BLaER1 (cell line): ENCODE data around the gene GNB5.

Experiments
- H3K27ac ChIP-seq: shearing (Covaris generic); formaldehyde crosslinking; 2 replicates; pipeline ENCODE4 v1.8.1; 2022
- H3K27me3 ChIP-seq: shearing (Covaris generic); formaldehyde crosslinking; 2 replicates; pipeline ENCODE4 v1.8.1; 2022
- H3K36me3 ChIP-seq: shearing (Covaris generic); formaldehyde crosslinking; 2 replicates; pipeline ENCODE4 v1.8.1; 2022
- H3K4me1 ChIP-seq: shearing (Covaris generic); formaldehyde crosslinking; 2 replicates; pipeline ENCODE4 v1.8.1; 2022
- H3K4me2 ChIP-seq: shearing (Covaris generic); formaldehyde crosslinking; 2 replicates; pipeline ENCODE4 v1.8.1; 2022
- H3K4me3 ChIP-seq: shearing (Covaris generic); formaldehyde crosslinking; 2 replicates; pipeline ENCODE4 v1.8.1; 2022
- H3K9ac ChIP-seq: shearing (Covaris generic); formaldehyde crosslinking; 2 replicates; pipeline ENCODE4 v1.8.1; 2022
- H3K9me3 ChIP-seq: shearing (Covaris generic); formaldehyde crosslinking; 2 replicates; pipeline ENCODE4 v1.8.1; 2022
- H4K20me1 ChIP-seq: shearing (Covaris generic); formaldehyde crosslinking; 2 replicates; pipeline ENCODE4 v1.8.1; 2022
- Cebpa-rat ChIP-seq: shearing (Covaris generic); IDR thresholded peaks from 2 replicates; pipeline ENCODE4 v1.8.1; 2022

The GNB5 gene

GRCh38 chr15:52106641-52107040, 84.6 kb downstream of the GNB5 start:
- Histone ChIP-seq H4K20me1 (no peaks in the 10 kb centered on the region), H3K27me3 (no peaks in the 10 kb centered on the region), H3K9ac (no peak overlapping the region), H3K9me3 (peaks cover 5% of the 10 kb centered on the region), H3K4me3 (no peak overlapping the region), H3K27ac (no peak overlapping the region), H3K36me3 (no peaks in the 10 kb centered on the region), H3K4me1 (peaks cover 33% of the 10 kb centered on the region), H3K4me2 (no peak overlapping the region)
- TF ChIP-seq Cebpa-rat: no peak

GRCh38 chr15:52105846-52106245, 85.3 kb downstream of the GNB5 start:
- no peaks in the 10 kb centered on the region for H3K9me3 ChIP-seq
- no peaks in the 10 kb centered on the region for H3K36me3 ChIP-seq
- no peaks in the 10 kb centered on the region for H4K20me1 ChIP-seq
- H3K9ac ChIP-seq: no peak overlapping the region
- H3K27me3 ChIP-seq: no peaks in the 10 kb centered on the region
- no peak for TF ChIP-seq Cebpa-rat
- H3K4me3 ChIP-seq: no peak overlapping the region
- peaks cover 33% of the 10 kb centered on the region for H3K4me1 ChIP-seq
- no peak overlapping the region for H3K4me2 ChIP-seq
- no peak overlapping the region for H3K27ac ChIP-seq

GRCh38 chr15:52104532-52105004, 86.6 kb downstream of the GNB5 start:
- H3K4me2 ChIP-seq: peak overlapping the region; percentile 57
- no peak overlapping the region for H3K27ac ChIP-seq
- no peaks in the 10 kb centered on the region for H3K36me3 ChIP-seq
- H3K9me3 ChIP-seq: no peaks in the 10 kb centered on the region
- no peak overlapping the region for H3K4me3 ChIP-seq
- no peak for TF ChIP-seq Cebpa-rat
- no peak overlapping the region for H3K9ac ChIP-seq
- H4K20me1 ChIP-seq: no peaks in the 10 kb centered on the region
- H3K27me3 ChIP-seq: no peaks in the 10 kb centered on the region
- peaks cover 33% of the 10 kb centered on the region for H3K4me1 ChIP-seq

GRCh38 chr15:52103217-52104207, 87.7 kb downstream of the GNB5 start:
- peaks cover 33% of the 10 kb centered on the region for H3K4me1 ChIP-seq
- H3K9me3 ChIP-seq: no peaks in the 10 kb centered on the region
- no peaks in the 10 kb centered on the region for H3K36me3 ChIP-seq
- peak overlapping the region; percentile 57 for H3K4me2 ChIP-seq
- no peak overlapping the region for H3K27ac ChIP-seq
- H3K4me3 ChIP-seq: no peak overlapping the region
- no peak overlapping the region for H3K9ac ChIP-seq
- H3K27me3 ChIP-seq: no peaks in the 10 kb centered on the region
- H4K20me1 ChIP-seq: no peaks in the 10 kb centered on the region
- TF ChIP-seq Cebpa-rat: no peak

- H4K20me1 ChIP-seq: no peaks in the 10 kb centered on the region
- no peaks in the 10 kb centered on the region for H3K27me3 ChIP-seq
- H3K27ac ChIP-seq: no peak overlapping the region
- H3K9me3 ChIP-seq: no peaks in the 10 kb centered on the region
- peak overlapping the region; percentile 33 for H3K4me2 ChIP-seq
- H3K36me3 ChIP-seq: no peaks in the 10 kb centered on the region
- TF ChIP-seq Cebpa-rat: peak; percentile 49; the same call in 1 of the 2 replicates
- no peak overlapping the region for H3K9ac ChIP-seq
- peaks cover 33% of the 10 kb centered on the region for H3K4me1 ChIP-seq
- H3K4me3 ChIP-seq: no peak overlapping the region
Measured at GRCh38 chr15:52102463-52102862, 88.7 kb downstream of the GNB5 start.

GRCh38 chr15:52101542-52102323, 89.5 kb downstream of the GNB5 start:
- H3K4me1 ChIP-seq: peaks cover 33% of the 10 kb centered on the region
- H3K27ac ChIP-seq: no peak overlapping the region
- H3K27me3 ChIP-seq: no peaks in the 10 kb centered on the region
- H4K20me1 ChIP-seq: no peaks in the 10 kb centered on the region
- TF ChIP-seq Cebpa-rat: no peak
- no peaks in the 10 kb centered on the region for H3K36me3 ChIP-seq
- no peaks in the 10 kb centered on the region for H3K9me3 ChIP-seq
- H3K4me2 ChIP-seq: peak overlapping the region; percentile 33
- no peak overlapping the region for H3K9ac ChIP-seq
- H3K4me3 ChIP-seq: no peak overlapping the region

- H3K9me3 ChIP-seq: no peaks in the 10 kb centered on the region
- H3K27ac ChIP-seq: no peak overlapping the region
- H3K9ac ChIP-seq: no peak overlapping the region
- H3K27me3 ChIP-seq: no peaks in the 10 kb centered on the region
- H3K4me2 ChIP-seq: no peak overlapping the region
- no peaks in the 10 kb centered on the region for H4K20me1 ChIP-seq
- peaks cover 33% of the 10 kb centered on the region for H3K4me1 ChIP-seq
- no peaks in the 10 kb centered on the region for H3K36me3 ChIP-seq
- H3K4me3 ChIP-seq: no peak overlapping the region
- TF ChIP-seq Cebpa-rat: no peak
Measured at GRCh38 chr15:52100807-52101442, 90.3 kb downstream of the GNB5 start.

- TF ChIP-seq Cebpa-rat: no peak
- Histone ChIP-seq H3K4me2 (no peak overlapping the region), H3K27me3 (no peaks in the 10 kb centered on the region), H4K20me1 (no peaks in the 10 kb centered on the region), H3K4me3 (no peak overlapping the region), H3K36me3 (no peaks in the 10 kb centered on the region), H3K4me1 (peaks cover 30% of the 10 kb centered on the region), H3K27ac (no peak overlapping the region), H3K9ac (no peak overlapping the region), H3K9me3 (no peaks in the 10 kb centered on the region)
Measured at GRCh38 chr15:52099651-52100272, 91.4 kb downstream of the GNB5 start.

- peaks cover 15% of the 10 kb centered on the region for H3K4me1 ChIP-seq
- no peak overlapping the region for H3K4me2 ChIP-seq
- TF ChIP-seq Cebpa-rat: peak; percentile 85; the same call in 1 of the 2 replicates
- H3K27me3 ChIP-seq: no peaks in the 10 kb centered on the region
- H3K36me3 ChIP-seq: no peaks in the 10 kb centered on the region
- no peak overlapping the region for H3K27ac ChIP-seq
- H3K9ac ChIP-seq: no peak overlapping the region
- no peaks in the 10 kb centered on the region; the same call in 1 of the 2 replicates for H3K9me3 ChIP-seq
- no peaks in the 10 kb centered on the region for H4K20me1 ChIP-seq
- H3K4me3 ChIP-seq: no peak overlapping the region
Measured at GRCh38 chr15:52098323-52098722, 92.9 kb downstream of the GNB5 start.
